ENCODE data around the gene RGS12. TPM values are rescaled to one million over a fixed set of nuclear protein-coding genes. Genes with fewer than 3 reads are reported as not detected.
A peak's percentile ranks its signal among the peaks of the same experiment; 100 is the strongest.

Gene RGS12
- total RNA-seq, 1 donor from 2014 or later, result 26.3 TPM

- Histone ChIP-seq H3K4me1 (no peaks in the 10 kb centered on the region), H3K27me3 (no peaks in the 10 kb centered on the region), H3K4me3 (no peak overlapping the region), H3K36me3 (peaks cover 0 to 8% of the 10 kb centered on the region in 2 donors), H3K9me3 (no peaks in the 10 kb centered on the region), H3K27ac (no peak overlapping the region)
- TF ChIP-seq, protein P1, sequence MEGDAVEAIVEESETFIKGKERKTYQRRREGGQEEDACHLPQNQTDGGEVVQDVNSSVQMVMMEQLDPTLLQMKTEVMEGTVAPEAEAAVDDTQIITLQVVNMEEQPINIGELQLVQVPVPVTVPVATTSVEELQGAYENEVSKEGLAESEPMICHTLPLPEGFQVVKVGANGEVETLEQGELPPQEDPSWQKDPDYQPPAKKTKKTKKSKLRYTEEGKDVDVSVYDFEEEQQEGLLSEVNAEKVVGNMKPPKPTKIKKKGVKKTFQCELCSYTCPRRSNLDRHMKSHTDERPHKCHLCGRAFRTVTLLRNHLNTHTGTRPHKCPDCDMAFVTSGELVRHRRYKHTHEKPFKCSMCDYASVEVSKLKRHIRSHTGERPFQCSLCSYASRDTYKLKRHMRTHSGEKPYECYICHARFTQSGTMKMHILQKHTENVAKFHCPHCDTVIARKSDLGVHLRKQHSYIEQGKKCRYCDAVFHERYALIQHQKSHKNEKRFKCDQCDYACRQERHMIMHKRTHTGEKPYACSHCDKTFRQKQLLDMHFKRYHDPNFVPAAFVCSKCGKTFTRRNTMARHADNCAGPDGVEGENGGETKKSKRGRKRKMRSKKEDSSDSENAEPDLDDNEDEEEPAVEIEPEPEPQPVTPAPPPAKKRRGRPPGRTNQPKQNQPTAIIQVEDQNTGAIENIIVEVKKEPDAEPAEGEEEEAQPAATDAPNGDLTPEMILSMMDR (IDR thresholded peaks at IDR 0.05), result no peak
- DNase-seq (ENCODE audit: low spot score in 2 of 2), result peak in 1 of 2 donors; percentile 55
- intact Hi-C loops (cut with DNase I), result no loop called here
These were observed 39.0 kb upstream of the RGS12 start for GRCh38 chr4:3253808-3254207.

- no peak overlapping the region for H3K27ac ChIP-seq
- peaks cover 0 to 8% of the 10 kb centered on the region in 2 donors for H3K36me3 ChIP-seq
- no peak overlapping the region for H3K4me3 ChIP-seq
- H3K4me1 ChIP-seq, result no peaks in the 10 kb centered on the region
- no peaks in the 10 kb centered on the region for H3K9me3 ChIP-seq
- H3K27me3 ChIP-seq, result no peaks in the 10 kb centered on the region
- peak in 1 of 2 donors; percentile 50 for DNase-seq (ENCODE audit: low spot score in 2 of 2)
- intact Hi-C loops (cut with DNase I), result no loop called here
- TF ChIP-seq, protein P1 (IDR thresholded peaks at IDR 0.05), result no peak
These were observed 38.3 kb upstream of the RGS12 start for GRCh38 chr4:3254302-3255131.

- peak in 1 of 2 donors; percentile 37 for DNase-seq (ENCODE audit: low spot score in 2 of 2)
- H3K27ac ChIP-seq, result no peak overlapping the region
- H3K9me3 ChIP-seq, result no peaks in the 10 kb centered on the region
- H3K4me1 ChIP-seq, result no peaks in the 10 kb centered on the region
- no peak overlapping the region for H3K4me3 ChIP-seq
- TF ChIP-seq, protein P1 (IDR thresholded peaks at IDR 0.05), result no peak
- no peaks in the 10 kb centered on the region for H3K27me3 ChIP-seq
- intact Hi-C loops (cut with DNase I), result no loop called here
- H3K36me3 ChIP-seq, result peaks cover 0 to 8% of the 10 kb centered on the region in 2 donors
These were observed 37.1 kb upstream of the RGS12 start for GRCh38 chr4:3255611-3256186.

DNA sequence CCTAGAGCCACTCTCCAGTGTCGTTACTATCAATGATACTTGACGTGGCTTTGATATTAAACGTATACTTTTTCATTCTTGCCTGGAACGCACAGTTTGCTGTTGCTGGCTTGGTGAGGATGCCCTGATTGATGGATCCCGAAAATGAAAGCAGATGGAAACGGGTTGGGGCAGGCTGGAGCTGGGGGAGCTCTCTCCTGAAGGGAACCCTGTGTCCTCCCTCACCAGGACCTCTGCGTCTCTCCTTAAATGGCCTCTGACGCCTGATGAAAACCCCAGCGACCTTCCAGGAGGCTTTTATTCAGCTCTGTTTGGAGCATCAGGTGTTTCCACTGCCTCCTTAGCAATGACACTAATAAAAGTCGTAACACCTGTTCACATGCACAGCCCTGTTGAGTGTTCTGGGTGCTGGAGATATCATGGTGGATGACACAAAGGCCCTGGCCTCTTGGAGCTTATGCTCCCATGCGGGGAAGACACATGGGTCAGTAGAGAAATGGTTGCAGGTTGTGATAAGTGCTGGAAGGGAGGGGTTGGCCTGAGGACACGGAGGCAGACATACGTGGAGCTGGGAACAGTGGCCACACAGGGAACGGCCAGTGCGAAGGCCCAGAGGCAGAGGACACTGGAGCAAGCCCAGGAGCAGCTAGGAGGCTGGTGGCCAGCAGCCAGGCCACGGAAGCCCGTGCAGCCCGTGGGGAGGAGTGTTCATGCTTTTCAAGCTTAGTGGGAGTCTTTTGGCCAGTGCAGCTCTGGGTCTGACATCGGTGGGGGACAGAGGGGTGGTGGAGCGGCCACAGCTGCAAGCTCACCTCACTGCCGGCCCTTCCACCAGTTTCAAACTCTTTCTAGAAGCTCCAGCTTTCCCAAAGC is 36.4 kb upstream of the RGS12 start:
- no peak overlapping the region for H3K4me3 ChIP-seq
- H3K9me3 ChIP-seq, result no peaks in the 10 kb centered on the region
- H3K27me3 ChIP-seq, result no peaks in the 10 kb centered on the region
- H3K36me3 ChIP-seq, result peaks cover 0 to 8% of the 10 kb centered on the region in 2 donors
- no peak for DNase-seq (ENCODE audit: low spot score in 2 of 2)
- no peak overlapping the region for H3K27ac ChIP-seq
- intact Hi-C loops (cut with DNase I), result no loop called here
- TF ChIP-seq, protein P1 (IDR thresholded peaks at IDR 0.05), result no peak
- H3K4me1 ChIP-seq, result no peaks in the 10 kb centered on the region

GRCh38 chr4:3257103-3257555 is 35.7 kb upstream of the RGS12 start:
- no peaks in the 10 kb centered on the region for H3K4me1 ChIP-seq
- no peak overlapping the region for H3K4me3 ChIP-seq
- H3K27ac ChIP-seq, result no peak overlapping the region
- H3K36me3 ChIP-seq, result peaks cover 0 to 8% of the 10 kb centered on the region in 2 donors
- H3K9me3 ChIP-seq, result no peaks in the 10 kb centered on the region
- H3K27me3 ChIP-seq, result no peaks in the 10 kb centered on the region
- TF ChIP-seq, protein P1 (IDR thresholded peaks at IDR 0.05), result no peak
- no peak for DNase-seq (ENCODE audit: low spot score in 2 of 2)
- intact Hi-C loops (cut with DNase I), result no loop called here
